ENCODE measurements around the gene SCN11A. TPM values are rescaled to one million over a fixed set of nuclear protein-coding genes. Genes with fewer than 3 reads are reported as not detected.

The SCN11A gene
- total RNA-seq, 1 experiment from 2014 or later = not detected

DNA sequence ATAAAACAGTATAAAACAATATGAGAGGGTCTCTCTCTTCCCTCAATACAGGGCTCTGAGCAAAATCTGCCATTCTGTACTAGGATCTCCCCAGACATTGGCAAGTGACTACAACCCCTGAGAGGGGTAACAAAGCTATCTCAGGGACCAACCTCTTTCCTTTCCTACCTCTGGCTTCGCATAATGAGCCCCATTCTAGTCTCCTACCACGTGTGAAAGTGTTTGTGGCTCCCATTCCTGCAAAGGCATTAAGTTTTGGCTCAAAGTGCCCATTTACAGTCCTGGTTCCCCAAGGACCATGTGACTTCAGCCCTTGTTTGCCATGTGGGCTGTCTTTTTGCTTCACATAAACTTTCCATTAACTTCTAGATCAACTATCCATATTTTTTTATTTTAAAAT, 46.4 kb downstream of the SCN11A start:
- no peak overlapping the region for H3K4me3 ChIP-seq (ENCODE audit: low read depth in 2 of 2, low read length in 2 of 2)
- ChIA-PET CTCF (no interaction called here), POLR2A (no interaction called here)
- no peaks in the 10 kb centered on the region for H3K4me1 ChIP-seq (ENCODE audit: control insufficient read depth, insufficient read depth, low read length)
- in situ Hi-C loops (cut with HindIII; ENCODE audit: low pct_unique_long_range_greater_than_20kb, low sequenced_read_pairs) (no loop called here), intact Hi-C loops (cut with micrococcal nuclease; ENCODE audit: unreplicated experiment) (no loop called here)
- H3K27ac ChIP-seq (ENCODE audit: low read length) = no peak overlapping the region
- H3K9me3 ChIP-seq (ENCODE audit: control insufficient read depth, insufficient read depth, low read depth, low read length) = no peaks in the 10 kb centered on the region
- ATAC-seq = no peak
- no TSS peak for BruUV-seq (replicated peaks)
- DNase-seq (ENCODE audit: low read depth, low spot score) = no peak
- H3K36me3 ChIP-seq (ENCODE audit: control insufficient read depth, insufficient read depth, low read length) = no peaks in the 10 kb centered on the region
- peaks cover 2% of the 10 kb centered on the region for H3K27me3 ChIP-seq (ENCODE audit: control insufficient read depth, insufficient read depth, low read length)
- no peak for TF ChIP-seq POLR2AphosphoS5 (IDR thresholded peaks at IDR 0.05; ENCODE audit: low read depth, low read length)
- TF ChIP-seq SIN3A (IDR thresholded peaks at IDR 0.05; ENCODE audit: borderline replicate concordance, insufficient read depth, low read depth, low read length) = no peak
- TF ChIP-seq TCF7L2 (IDR thresholded peaks at IDR 0.05; ENCODE audit: low read depth, low read length) = no peak
- no peak for TF ChIP-seq REST (IDR thresholded peaks at IDR 0.05; ENCODE audit: insufficient read depth in 1 of 2, low read depth in 2 of 2, low read length in 1 of 2)
- no peak for TF ChIP-seq CTCF (IDR thresholded peaks at IDR 0.05)

Other genes with a start within 250 kb of the SCN11A start
- gene SCN10A, start 235.7 kb downstream of the SCN11A start, total RNA-seq (2021; ENCODE audit: unreplicated experiment) = not detected
- gene WDR48, start 72 bp upstream of the SCN11A start, total RNA-seq (2021; ENCODE audit: unreplicated experiment) = 15.7 TPM
- gene GORASP1, start 55.7 kb upstream of the SCN11A start, total RNA-seq (2021; ENCODE audit: unreplicated experiment) = 39.4 TPM
- gene TTC21A, start 55.7 kb upstream of the SCN11A start, total RNA-seq (2021; ENCODE audit: unreplicated experiment) = 7.7 TPM
- gene CSRNP1, start 101.6 kb upstream of the SCN11A start, total RNA-seq (2021; ENCODE audit: unreplicated experiment) = 4.5 TPM
- not detected for gene XIRP1, start 140.7 kb upstream of the SCN11A start, total RNA-seq (2021; ENCODE audit: unreplicated experiment)
- gene CX3CR1, start 228.1 kb upstream of the SCN11A start, total RNA-seq (2021; ENCODE audit: unreplicated experiment) = not detected